LoVo (cell line): Measurements from ENCODE around the gene TMCO4.
"Not testable (repeated sequence)": the region's sequence is repeated elsewhere in the genome, so short reads cannot be mapped to it uniquely, and the experiment has no call there.

Source experiments
- DNase-seq: peaks from one replicate; pipeline ENCODE4 v3.0.0-alpha.2; 2016; ENCODE audit warnings: low spot score

Gene TMCO4

DNA sequence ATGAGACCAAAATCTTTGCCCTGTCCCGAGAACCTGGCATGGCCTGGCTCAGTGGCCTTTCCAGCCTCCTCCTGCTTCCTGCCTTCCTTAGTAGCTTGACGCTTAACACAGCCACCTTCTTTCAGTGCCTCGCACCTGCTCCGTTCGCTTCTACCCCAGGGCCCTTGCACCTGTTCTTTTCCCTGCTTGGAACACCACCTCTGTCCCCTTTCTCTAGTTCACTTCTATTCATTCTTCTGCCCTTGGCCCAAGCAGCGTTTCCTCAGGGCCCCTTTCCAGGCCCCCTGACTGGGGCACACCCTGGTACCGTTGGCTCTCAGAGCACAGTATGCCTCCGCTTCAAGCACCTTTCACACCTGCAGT, 144.0 kb downstream of the TMCO4 start:
- DNase-seq, result no peak

DNA sequence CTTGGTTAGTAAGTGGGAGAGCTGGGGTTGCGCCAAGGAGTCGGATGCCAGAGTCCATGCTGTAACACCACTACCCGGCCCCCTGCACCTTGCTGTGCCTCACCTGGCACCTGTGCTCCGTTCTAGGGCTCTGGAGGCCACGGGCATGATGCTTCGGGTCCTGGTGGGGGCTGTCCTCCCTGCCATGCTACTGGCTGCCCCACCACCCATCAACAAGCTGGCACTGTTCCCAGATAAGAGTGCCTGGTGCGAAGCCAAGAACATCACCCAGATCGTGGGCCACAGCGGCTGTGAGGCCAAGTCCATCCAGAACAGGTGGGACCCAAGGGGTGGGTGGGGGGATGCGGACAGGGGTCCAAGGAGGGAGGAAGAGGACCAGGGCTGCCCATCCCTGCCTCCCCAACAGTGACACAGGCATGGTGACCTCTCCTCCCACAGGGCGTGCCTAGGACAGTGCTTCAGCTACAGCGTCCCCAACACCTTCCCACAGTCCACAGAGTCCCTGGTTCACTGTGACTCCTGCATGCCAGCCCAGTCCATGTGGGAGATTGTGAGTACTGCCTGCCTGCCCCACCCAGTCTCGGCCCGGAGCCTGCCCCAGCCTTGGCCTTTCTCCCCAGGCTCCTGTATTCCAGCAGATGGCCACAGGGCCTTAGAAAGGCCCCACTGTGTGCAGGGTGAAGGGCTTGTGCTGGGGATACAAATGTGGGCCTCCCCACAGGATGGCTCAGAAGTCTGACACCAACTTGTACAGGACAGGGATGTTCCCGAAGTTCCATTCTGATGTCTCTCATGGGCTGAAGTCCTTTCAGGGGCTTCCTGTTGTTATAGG, 144.6 kb downstream of the TMCO4 start:
- no peak for DNase-seq

DNA sequence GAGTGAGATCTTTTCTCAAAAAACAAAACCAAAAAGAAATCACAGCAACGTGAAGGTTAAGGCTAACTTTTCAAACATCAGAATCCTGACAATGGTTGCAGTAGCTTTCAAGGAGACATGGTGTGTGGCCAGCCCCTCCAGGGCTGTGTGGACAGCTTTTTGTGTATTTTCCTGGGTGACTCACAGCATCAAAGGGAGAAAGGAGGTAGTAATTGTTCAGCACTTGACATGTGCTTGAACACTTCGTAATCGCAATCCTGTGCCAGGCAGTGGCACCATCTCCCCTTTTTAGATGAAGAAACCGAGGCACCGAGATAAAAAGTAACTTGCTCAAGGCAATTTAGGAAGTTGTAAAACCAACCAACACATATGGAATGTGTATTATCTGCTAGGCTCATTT, 145.3 kb downstream of the TMCO4 start:
- no peak for DNase-seq

- no peak for DNase-seq
Observed at GRCh38 chr1:19651141-19651737, 148.5 kb downstream of the TMCO4 start.

GRCh38 chr1:19650416-19651140, 149.1 kb downstream of the TMCO4 start:
- DNase-seq, result no peak

GRCh38 chr1:19648689-19649088, 151.0 kb downstream of the TMCO4 start:
- no peak for DNase-seq

GRCh38 chr1:19648239-19648638, 151.5 kb downstream of the TMCO4 start:
- DNase-seq, result no peak

GRCh38 chr1:19647643-19648042, 152.1 kb downstream of the TMCO4 start:
- no peak for DNase-seq

DNA sequence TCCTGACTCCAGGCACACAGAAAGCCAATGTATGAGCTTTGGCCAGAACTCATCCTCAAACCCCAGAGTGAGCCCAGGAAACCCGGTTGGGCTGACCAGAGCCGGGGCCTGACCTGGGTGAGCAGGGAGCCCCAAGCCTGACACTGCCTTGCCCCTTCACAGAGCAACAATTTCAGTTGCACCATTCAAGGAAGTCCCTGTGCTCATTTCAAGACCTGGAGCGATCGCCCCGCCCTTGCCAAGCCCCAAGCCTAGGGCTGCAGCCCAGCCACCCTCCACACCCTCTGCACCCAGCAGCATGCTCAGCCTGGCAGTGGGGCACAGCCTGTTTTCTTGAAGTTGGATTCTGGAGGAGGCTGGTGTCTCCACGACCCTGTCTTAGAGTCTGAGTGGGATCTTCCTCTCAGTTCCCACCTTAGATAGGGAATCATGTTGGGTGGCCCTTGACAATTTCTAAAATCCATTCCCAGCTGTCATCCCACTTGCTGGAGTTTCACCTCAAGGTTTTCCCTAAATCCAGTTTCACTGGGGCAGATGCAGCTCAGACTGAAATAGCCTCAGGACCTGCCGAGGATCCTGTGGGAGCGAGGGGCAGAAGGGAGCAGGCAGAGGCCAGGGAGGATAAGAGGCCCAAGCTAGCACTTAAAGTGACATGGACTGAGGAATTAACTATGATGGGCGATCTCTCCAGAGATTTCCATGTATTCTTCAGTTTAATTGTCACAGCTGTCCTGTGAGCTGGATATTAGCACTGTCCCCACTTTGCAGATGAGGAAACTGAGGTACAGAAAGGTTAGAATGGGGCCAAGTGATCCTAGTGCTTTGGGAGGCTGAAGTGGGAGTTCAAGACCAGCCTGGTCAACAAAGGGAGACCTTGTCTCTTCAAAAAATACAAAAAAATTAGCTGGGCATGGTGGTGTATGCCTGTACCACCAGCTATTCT, 153.1 kb downstream of the TMCO4 start:
- peak; percentile 56 for DNase-seq

DNA sequence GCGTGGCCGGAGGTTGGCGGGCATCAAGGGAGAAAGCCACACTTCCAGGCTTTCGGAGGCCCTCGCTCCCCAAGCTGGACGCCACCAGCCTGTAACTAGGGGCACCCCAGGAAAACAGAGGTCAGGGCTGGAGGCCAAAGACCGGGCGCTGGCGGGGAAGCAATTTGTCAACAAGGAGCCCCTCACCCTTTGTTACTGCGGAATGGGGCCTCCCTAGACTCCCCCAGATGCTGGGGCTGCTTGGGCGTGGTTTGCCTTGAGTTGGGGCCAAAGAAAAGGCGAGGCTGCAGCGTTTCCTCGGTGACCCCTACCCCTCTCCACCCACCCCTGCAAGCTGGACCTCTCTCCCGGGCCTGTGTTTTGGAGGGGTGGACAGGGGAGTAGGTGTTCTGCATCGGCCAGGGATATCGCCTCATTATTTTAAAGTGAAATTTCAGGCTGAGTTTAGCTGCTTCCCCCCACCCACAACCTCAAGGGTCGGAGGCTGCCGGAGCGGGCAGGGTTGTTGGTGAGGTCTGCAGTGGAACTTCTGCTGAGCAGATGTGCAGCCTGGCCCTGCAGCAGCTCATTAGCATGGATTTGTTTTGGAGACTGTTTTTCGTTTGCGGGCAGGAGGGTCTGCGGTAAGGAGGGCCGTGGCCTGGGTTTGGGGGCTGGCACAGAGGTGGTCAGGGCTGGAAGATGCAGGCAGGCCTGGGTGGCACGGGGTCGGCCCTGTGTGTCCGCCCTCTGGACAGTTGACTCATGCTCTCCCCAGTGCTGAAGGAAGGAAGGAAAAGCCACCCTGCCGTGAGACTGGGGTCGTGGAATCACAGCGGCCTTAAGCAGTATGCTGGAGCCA, 154.1 kb downstream of the TMCO4 start:
- no peak for DNase-seq

- DNase-seq, result peak; percentile 23
Observed at GRCh38 chr1:19644681-19645410, 154.9 kb downstream of the TMCO4 start.

DNA sequence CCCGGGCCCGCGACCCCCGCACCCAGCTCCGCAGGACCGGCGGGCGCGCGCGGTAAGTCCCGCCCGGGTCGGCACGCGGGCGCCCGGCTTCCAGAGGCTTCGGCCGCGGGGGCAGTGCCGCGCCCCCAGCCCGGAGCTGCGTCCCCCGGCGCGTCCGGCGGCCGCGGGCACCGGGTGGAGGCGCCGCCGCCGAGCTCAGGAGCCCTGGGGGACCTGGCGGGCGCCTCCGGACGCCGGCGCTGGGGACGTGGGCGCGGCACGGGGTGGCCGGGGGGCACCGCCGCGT, 155.4 kb downstream of the TMCO4 start:
- no peak for DNase-seq

DNA sequence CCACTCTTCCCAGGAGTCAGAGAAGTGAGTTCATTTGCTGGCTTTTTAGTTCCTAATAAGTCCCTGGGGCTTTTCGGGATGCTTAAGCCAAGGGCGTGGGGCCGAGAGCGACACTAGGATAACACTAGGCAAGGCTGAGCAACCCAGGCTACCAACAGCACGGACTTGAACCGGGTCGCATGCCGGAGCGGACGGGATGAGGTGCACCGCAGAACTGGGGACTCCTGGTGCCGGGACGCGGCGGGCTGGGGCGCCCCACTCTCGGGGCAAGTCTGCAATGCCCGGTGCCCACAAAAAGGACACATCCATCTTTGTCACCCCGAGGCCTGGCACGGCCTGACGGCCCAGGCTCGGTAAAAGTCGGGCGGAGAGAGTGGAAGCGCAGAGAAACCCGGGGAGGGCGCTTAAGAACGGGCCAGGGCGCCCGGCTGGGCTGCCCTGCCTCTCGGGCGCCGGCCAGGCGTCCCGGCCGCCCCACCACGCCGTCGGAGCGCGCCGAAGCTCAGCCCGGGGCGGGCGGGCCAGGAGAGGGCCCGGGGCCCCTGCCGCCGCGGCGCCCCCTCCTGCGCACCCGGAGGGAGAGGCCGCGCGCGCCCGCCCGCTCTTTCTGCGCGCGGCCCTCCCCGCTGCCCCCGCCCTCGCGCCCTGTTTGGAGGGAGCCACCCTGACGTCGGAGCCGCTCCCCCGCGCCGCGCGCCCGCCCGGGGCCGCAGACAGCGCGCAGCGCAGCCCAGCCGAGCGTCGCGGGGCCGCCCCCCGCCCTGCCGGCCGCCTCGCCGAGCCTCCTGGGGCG, 155.9 kb downstream of the TMCO4 start, which contains the start of gene NBL1:
NBL1 (plus strand) TSS at position 710 of the 793 bp plus-strand sequence. CDS start 10,720 bp downstream, outside the sequence.
- DNase-seq, result peak; percentile 68

DNA sequence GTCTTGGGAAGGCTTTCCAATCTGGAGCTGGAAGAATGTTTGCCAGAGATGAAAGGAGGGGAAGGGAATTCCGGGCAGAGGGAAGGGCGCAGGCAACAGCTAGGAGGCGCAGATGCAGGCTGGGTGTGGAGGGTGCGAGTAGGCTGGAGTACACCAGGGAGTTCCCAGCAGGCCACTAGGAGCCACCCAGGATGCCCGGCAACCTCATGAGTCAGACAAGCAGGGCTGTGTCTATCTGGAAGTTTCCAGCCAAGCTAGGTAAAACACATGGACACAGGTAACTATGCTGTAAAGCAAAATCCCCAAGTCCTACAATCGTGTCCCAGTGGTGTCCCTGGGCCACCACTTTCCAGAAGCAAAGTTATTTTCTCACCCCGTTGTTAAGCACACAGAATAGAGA, 156.6 kb downstream of the TMCO4 start:
- peak; percentile 87 for DNase-seq

GRCh38 chr1:19640363-19641316, 159.1 kb downstream of the TMCO4 start:
- DNase-seq, result peak; percentile 74

DNA sequence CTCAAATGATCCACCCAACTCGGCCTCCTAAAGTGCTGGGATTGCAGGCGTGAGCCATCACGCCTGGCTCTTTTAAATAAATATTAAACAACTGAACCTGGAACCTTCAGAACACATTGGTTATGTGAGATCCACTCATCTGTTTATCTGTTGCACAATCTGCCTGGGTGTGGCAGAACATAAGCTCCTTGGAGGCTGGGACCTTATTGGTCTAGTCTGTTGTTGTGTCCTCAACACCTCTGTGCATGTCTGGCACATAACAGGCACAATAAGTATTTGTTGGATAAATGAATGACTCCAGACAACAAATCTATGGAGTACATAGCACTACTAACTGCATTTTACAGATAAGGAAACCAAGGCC, 159.7 kb downstream of the TMCO4 start:
- peak; percentile 41 for DNase-seq

GRCh38 chr1:19639228-19639627, 160.5 kb downstream of the TMCO4 start:
- DNase-seq, result not testable (repeated sequence)

DNA sequence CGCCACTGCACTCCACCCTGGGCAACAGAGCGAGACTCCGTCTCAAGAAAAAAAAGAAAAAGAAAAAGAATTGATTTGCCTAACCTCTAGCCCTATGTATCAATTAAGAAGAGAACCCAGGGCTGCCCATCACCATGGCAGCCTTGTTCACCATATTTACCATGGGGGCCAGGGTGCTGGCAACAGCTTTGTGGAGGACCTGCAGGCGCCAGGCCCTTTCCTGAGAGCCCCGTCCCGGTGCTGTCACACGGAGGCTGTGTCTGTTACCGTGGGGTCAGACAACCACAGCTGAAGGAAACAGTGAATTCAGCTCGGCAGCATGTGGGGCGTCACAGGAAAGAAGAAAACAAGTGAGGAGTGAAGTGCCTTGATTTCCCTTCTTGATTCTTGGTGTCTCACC, 162.1 kb downstream of the TMCO4 start:
- DNase-seq, result no peak
